HCT116 (cell line): ENCODE data around the gene SEC14L3. TPM values are rescaled to one million over a fixed set of nuclear protein-coding genes. Genes with fewer than 3 reads are reported as not detected.

Experiments
- ATAC-seq: fragments of 200-7000 bp; cut with Tn5 transposase; 2 replicates; pipeline ENCODE4 v1.9.1; 2020; ENCODE audit warnings: mild to moderate bottlenecking, moderate library complexity
- BruUV-seq: library from RNA; stranded (reverse); fragments of 400-500 nt; replicated peaks from 2 replicates; lab custom pipeline; 2021; lab: Mats Ljungman, UMichigan
- CTCF ChIA-PET: fragments of 300-600 bp; sonication (Branson Sonifier 250); formaldehyde crosslinking; loops from one replicate; lab custom pipeline; 2021; ENCODE audit warnings: antibody characterized with exemption; lab: Charles Lee
- POLR2A ChIA-PET: fragments of 300-600, 350-600 bp; sonication (Branson Sonifier 250); formaldehyde crosslinking; loops from one replicate; lab custom pipeline; 2021; ENCODE audit warnings: antibody characterized with exemption; lab: Charles Lee
- RAD21 ChIA-PET, 2 experiments: fragments of 300-600 bp; sonication (Branson Sonifier 250); formaldehyde crosslinking; loops; one replicate each; lab custom pipeline; 2023; ENCODE audit warnings: low total read pairs in 2 of 2; ENCODE audit not compliant: uncharacterized antibody in 2 of 2, unreplicated experiment in 2 of 2, low non-redundant PET in 1 of 2; lab: Charles Lee
- DNase-seq: peaks from one replicate; pipeline ENCODE4 v3.0.0-alpha.2; 2010; ENCODE audit warnings: low read depth, low spot score
- H2AFZ ChIP-seq: fragments of 200-600 bp; shearing (Covaris generic), sonication (generic); 2 replicates; pipeline ENCODE4 v1.6.1; 2017; ENCODE audit warnings: low read depth, mixed run types, mixed read lengths, antibody characterized with exemption, low read length; ENCODE audit not compliant: poor library complexity, severe bottlenecking
- H3K27ac ChIP-seq: 2 replicates; pipeline ENCODE4 v1.5.1; 2012; ENCODE audit warnings: low read depth, low read length
- H3K27me3 ChIP-seq: fragments of 200-600 bp; sonication (generic); 2 replicates; pipeline ENCODE4 v1.6.1; 2016; ENCODE audit warnings: mixed run types, low read length, mixed read lengths; ENCODE audit not compliant: insufficient read depth
- H3K36me3 ChIP-seq, 2 experiments: fragments of 200-500 bp in 1 of 2; fragments of 200-600 bp in 1 of 2; sonication (Bioruptor generic) in 1 of 2; sonication (generic) in 1 of 2; 2 replicates each; pipeline versions ENCODE4 v1.5.1 to v1.6.1; 2014 to 2016; ENCODE audit warnings: low read length in 2 of 2, inconsistent platforms in 1 of 2, mixed read lengths in 1 of 2, mixed run types in 1 of 2; ENCODE audit not compliant: insufficient read depth in 2 of 2, control insufficient read depth in 1 of 2
- H3K4me1 ChIP-seq, 2 experiments: fragments of 200-600 bp in 1 of 2; sonication (generic) in 1 of 2; 2 replicates each; pipeline versions ENCODE4 v1.5.1 to v1.6.1; 2012 to 2017; ENCODE audit warnings: low read length in 2 of 2, inconsistent platforms in 1 of 2, mild to moderate bottlenecking in 1 of 2, mixed read lengths in 1 of 2, mixed run types in 1 of 2, moderate library complexity in 1 of 2; ENCODE audit not compliant: insufficient read depth in 2 of 2, control insufficient read depth in 1 of 2
- H3K4me2 ChIP-seq: fragments of 200-600 bp; sonication (generic); 2 replicates; pipeline ENCODE4 v1.6.1; 2017; ENCODE audit warnings: mixed run types, low read length, mixed read lengths
- H3K4me3 ChIP-seq, 2 experiments: fragments of 200-600 bp in 1 of 2; sonication (generic) in 1 of 2; replicated peaks in 1 of 2; 2 replicates each; pipeline ENCODE4 v1.5.1; 2011 to 2016; ENCODE audit warnings: low read length in 2 of 2, control low read depth in 1 of 2, low read depth in 1 of 2, mild to moderate bottlenecking in 1 of 2, mixed read lengths in 1 of 2, mixed run types in 1 of 2
- H3K79me2 ChIP-seq: fragments of 200-600 bp; sonication (generic); 2 replicates; pipeline ENCODE4 v1.6.1; 2017; ENCODE audit warnings: mild to moderate bottlenecking, mixed run types, low read length, moderate library complexity, mixed read lengths; ENCODE audit not compliant: insufficient read depth
- H3K9ac ChIP-seq: fragments of 200-600 bp; sonication (generic); 2 replicates; pipeline ENCODE4 v1.6.1; 2016; ENCODE audit warnings: low read length, mixed read lengths
- H3K9me2 ChIP-seq: fragments of 200-600 bp; sonication (generic), shearing (Covaris generic); 2 replicates; pipeline ENCODE4 v1.6.1; 2017; ENCODE audit warnings: mixed run types, mild to moderate bottlenecking, moderate library complexity; ENCODE audit not compliant: insufficient read depth
- H3K9me3 ChIP-seq, 2 experiments: fragments of 200-500 bp in 1 of 2; fragments of 200-600 bp in 1 of 2; sonication (Bioruptor generic) in 1 of 2; sonication (generic) in 1 of 2; 2 replicates each; pipeline ENCODE4 v1.6.1; 2014 to 2017; ENCODE audit warnings: low read length in 2 of 2, mixed read lengths in 2 of 2, inconsistent platforms in 1 of 2, low read depth in 1 of 2, mild to moderate bottlenecking in 1 of 2, mixed run types in 1 of 2, moderate library complexity in 1 of 2; ENCODE audit not compliant: control insufficient read depth in 1 of 2, insufficient read depth in 1 of 2
- H4K20me1 ChIP-seq: fragments of 200-600 bp; sonication (generic), shearing (Covaris generic); 2 replicates; pipeline ENCODE4 v1.6.1; 2017; ENCODE audit warnings: mixed run types, mild to moderate bottlenecking, moderate library complexity; ENCODE audit not compliant: insufficient read depth
- EGR1 ChIP-seq: IDR thresholded peaks from 2 replicates; pipeline ENCODE4 v1.6.1; 2012; ENCODE audit warnings: low read depth
- EZH2 ChIP-seq: fragments of 200-600 bp; sonication (generic); IDR thresholded peaks from 2 replicates; pipeline ENCODE4 v1.6.1; 2017; ENCODE audit warnings: antibody characterized with exemption, mixed run types
- MAX ChIP-seq: IDR thresholded peaks from 2 replicates; pipeline ENCODE4 v1.6.1; 2012
- POLR2A ChIP-seq: IDR thresholded peaks from 2 replicates; pipeline ENCODE4 v1.7.0; 2011; ENCODE audit warnings: borderline replicate concordance; ENCODE audit not compliant: insufficient read depth, insufficient read length; ENCODE audit errors: extremely low read depth
- POLR2AphosphoS5 ChIP-seq: IDR thresholded peaks from 2 replicates; pipeline ENCODE4 v1.6.1; 2011; ENCODE audit warnings: mild to moderate bottlenecking, low read depth, low read length, moderate library complexity
- SIN3A ChIP-seq: IDR thresholded peaks from 2 replicates; pipeline ENCODE4 v1.6.1; 2012; ENCODE audit warnings: low read depth
- TCF7L2 ChIP-seq: IDR thresholded peaks from 2 replicates; pipeline ENCODE4 v1.7.0; 2011; ENCODE audit warnings: borderline replicate concordance, inconsistent platforms; ENCODE audit not compliant: insufficient read depth, insufficient read length; ENCODE audit errors: extremely low read depth
- ZFX ChIP-seq: fragments of 450-650 bp; IDR thresholded peaks from 2 replicates; pipeline ENCODE4 v1.6.1; 2017
- intact Hi-C: fragments of 100-400 bp; cut with micrococcal nuclease; formaldehyde crosslinking; loops from 2 replicates; pipeline ENCODE4 v1.10.0; 2022
- total RNA-seq: library from RNA; stranded (reverse); gene quantifications from one replicate; pipeline ENCODE4 v1.2.1, GENCODE V29; 2021; ENCODE audit not compliant: unreplicated experiment

The SEC14L3 gene
- total RNA-seq, 1 experiment from 2014 or later, result not detected

- H3K9me3 ChIP-seq, result no peaks in the 10 kb centered on the region
- TF ChIP-seq EGR1, result no peak
- TF ChIP-seq TCF7L2, result peak; percentile 75
- TF ChIP-seq POLR2A, result no peak
- TF ChIP-seq SIN3A, result no peak
- no peak for TF ChIP-seq EZH2
- TF ChIP-seq POLR2AphosphoS5, result peak; percentile 11; the same call in 1 of the 2 replicates
- no peak for TF ChIP-seq MAX
- TF ChIP-seq ZFX, result no peak
- no peaks in the 10 kb centered on the region for H4K20me1 ChIP-seq
- no peaks in the 10 kb centered on the region for H3K27me3 ChIP-seq
- no peak overlapping the region for H2AFZ ChIP-seq
- peak overlapping the region; percentile 93 for H3K4me2 ChIP-seq
- DNase-seq (peak; percentile 89), ATAC-seq (peak; percentile 45)
- intact Hi-C loops, result loop anchor here (10.0 kb wide), 1 partner anchor 662 kb away; the partner anchor contains the start of gene SMTN
- peak overlapping the region; percentile 66 to 82 for H3K4me3 ChIP-seq
- peak overlapping the region; percentile 98 for H3K27ac ChIP-seq
- CTCF ChIA-PET, result interaction anchor here (0.8 to 2.7 kb wide), 8 partner anchors 11 to 135 kb away, joined by 3 to 12 read pairs (median 4); partner anchors contain the start of gene RNF215
- H3K4me1 ChIP-seq, result peaks cover 44 to 89% of the 10 kb centered on the region in 2 experiments
- peaks cover 22% of the 10 kb centered on the region; the same call in 1 of the 2 replicates for H3K79me2 ChIP-seq
- POLR2A ChIA-PET, result interaction anchor here (1.1 to 4.6 kb wide), 9 partner anchors 9 to 134 kb away, joined by 3 to 40 read pairs (median 10); partner anchors contain the start of genes RNF215 and SEC14L2
- peak overlapping the region; percentile 96 for H3K9ac ChIP-seq
- H3K36me3 ChIP-seq, result peaks cover 11 to 25% of the 10 kb centered on the region in 2 experiments; a peak in 2 of 4 replicates
- BruUV-seq, result no TSS peak
- RAD21 ChIA-PET, result no interaction called here
- no peaks in the 10 kb centered on the region for H3K9me2 ChIP-seq
Observed at GRCh38 chr22:30422481-30423300, 49.1 kb downstream of the SEC14L3 start.
